ENCODE results near the gene HLA-DMA. TPM values are rescaled to one million over a fixed set of nuclear protein-coding genes. Genes with fewer than 3 reads are reported as not detected.

HLA-DMA gene
- total RNA-seq, 2 donors from 2014 or later, result 9.2 to 15.4 TPM

- H3K9me3 ChIP-seq, result no peaks in the 10 kb centered on the region
- peak in 1 of 2 donors; percentile 54 for TF ChIP-seq CTCF (IDR thresholded peaks at IDR 0.05)
- peaks cover 1 to 29% of the 10 kb centered on the region in 2 donors for H3K4me1 ChIP-seq
- peak overlapping the region; percentile 99 to 100 for H3K27ac ChIP-seq
- peak overlapping the region; percentile 75 to 92 for H3K4me3 ChIP-seq
- H3K27me3 ChIP-seq, result no peaks in the 10 kb centered on the region
- DNase-seq (ENCODE audit: low spot score), result peak; percentile 78
- H3K36me3 ChIP-seq, result peaks cover 26% of the 10 kb centered on the region
Observed at GRCh38 chr6:32969685-32970412, 17.0 kb upstream of the HLA-DMA start.

- H3K27ac ChIP-seq, result peak overlapping the region; percentile 99 to 100
- no peak for DNase-seq (ENCODE audit: low spot score)
- peaks cover 18% of the 10 kb centered on the region for H3K36me3 ChIP-seq
- peak overlapping the region; percentile 75 to 92 for H3K4me3 ChIP-seq
- no peak for TF ChIP-seq CTCF (IDR thresholded peaks at IDR 0.05)
- H3K9me3 ChIP-seq, result no peaks in the 10 kb centered on the region
- H3K4me1 ChIP-seq, result peaks cover 0 to 21% of the 10 kb centered on the region in 2 donors
- H3K27me3 ChIP-seq, result no peaks in the 10 kb centered on the region
Observed at GRCh38 chr6:32968867-32969684, 16.2 kb upstream of the HLA-DMA start.

GRCh38 chr6:32968093-32968866, 15.4 kb upstream of the HLA-DMA start, which contains the start of gene BRD2:
TSS of gene BRD2 (plus strand) at chr6:32968594. CDS start at chr6:32972899, 4,305 bp downstream.
- Histone ChIP-seq H3K27me3 (no peaks in the 10 kb centered on the region), H3K4me1 (peaks cover 0 to 20% of the 10 kb centered on the region in 2 donors), H3K4me3 (peak within 1 kb of the TSS; percentile 75 to 92), H3K27ac (peak within 1 kb of the TSS; percentile 99 to 100), H3K36me3 (peaks cover 12% of the 10 kb centered on the region), H3K9me3 (no peaks in the 10 kb centered on the region)
- DNase-seq (ENCODE audit: low spot score), result peak; percentile 97
- TF ChIP-seq CTCF (IDR thresholded peaks at IDR 0.05), result no peak

GRCh38 chr6:32967151-32968091, 14.5 kb upstream of the HLA-DMA start:
- peaks cover 3% of the 10 kb centered on the region for H3K36me3 ChIP-seq
- H3K4me1 ChIP-seq, result peaks cover 0 to 20% of the 10 kb centered on the region in 2 donors
- no peaks in the 10 kb centered on the region for H3K27me3 ChIP-seq
- no peak for DNase-seq (ENCODE audit: low spot score)
- peak overlapping the region; percentile 99 to 100 for H3K27ac ChIP-seq
- peak; percentile 22 to 66 for TF ChIP-seq CTCF (IDR thresholded peaks at IDR 0.05)
- peak overlapping the region; percentile 75 to 92 for H3K4me3 ChIP-seq
- H3K9me3 ChIP-seq, result no peaks in the 10 kb centered on the region
